Omental fat pad (tissue), 4 donors: Measurements from ENCODE around the gene CYB561D1. TPM values are rescaled to one million over a fixed set of nuclear protein-coding genes. Genes with fewer than 3 reads are reported as not detected.

Experiments used
- ATAC-seq: fragments of 150-250 bp; one replicate; pipeline ENCODE4 v1.9.1; 2016; ENCODE audit warnings: mild to moderate bottlenecking, moderate library complexity; ENCODE audit not compliant: low FRiP score
- DNase-seq: peaks from one replicate; pipeline ENCODE4 v3.0.0-alpha.2; 2019; ENCODE audit warnings: low spot score
- CTCF ChIP-seq, 3 donors: fragments of 450-650 bp; IDR thresholded peaks; one replicate each; pipeline ENCODE4 v1.5.1; 2016 to 2017; ENCODE audit warnings: antibody characterized with exemption in 3 of 3, mild to moderate bottlenecking in 3 of 3, moderate library complexity in 2 of 3
- total RNA-seq, 4 donors: library from RNA; depleted of rRNA; stranded (reverse); fragments of >200 nt; gene quantifications; one replicate each; pipeline ENCODE4 v1.1.0, GENCODE V29; 2016

The CYB561D1 gene
- total RNA-seq, 4 donors from 2014 or later, result 6.1 to 12.0 (median 8.4) TPM

GRCh38 chr1:109548321-109549267 lies 54.7 kb downstream of the CYB561D1 start, which contains the start of gene GNAI3:
Gene GNAI3 (plus strand): TSS chr1:109548615. CDS start chr1:109548721, 106 bp downstream.
- DNase-seq (peak; percentile 91), ATAC-seq (peak; percentile 98)
- TF ChIP-seq CTCF (IDR thresholded peaks at IDR 0.05), result no peak

Other genes starting within 250 kb of the CYB561D1 start
- 1 to 10 TPM; 1.6 to 2.6 (median 1.9) TPM for gene CELSR2, start 244.6 kb upstream of the CYB561D1 start, total RNA-seq
- gene PSRC1, start 210.9 kb upstream of the CYB561D1 start, total RNA-seq, result 1 to 10 TPM; 1.7 to 8.7 (median 2.1) TPM
- gene MYBPHL, start 187.1 kb upstream of the CYB561D1 start, total RNA-seq, result not detected
- gene SORT1, start 96.2 kb upstream of the CYB561D1 start, total RNA-seq, result 10 to 100 TPM; 55.8 to 79.2 (median 68.3) TPM
- gene PSMA5, start 67.6 kb upstream of the CYB561D1 start, total RNA-seq, result 10 to 100 TPM; 21.0 to 36.9 (median 29.7) TPM
- 1 to 10 TPM; 1.7 to 3.7 (median 2.2) TPM for gene SYPL2, start 27.5 kb upstream of the CYB561D1 start, total RNA-seq
- 1 to 10 TPM; 3.5 to 5.3 (median 4.7) TPM for gene ATXN7L2, start 10.2 kb upstream of the CYB561D1 start, total RNA-seq
- 10 to 100 TPM in 1 of 4 donors, 1 to 10 TPM in 3; 2.4 to 10.6 (median 5.9) TPM for gene AMIGO1, start 15.6 kb downstream of the CYB561D1 start, total RNA-seq
- gene GPR61, start 45.8 kb downstream of the CYB561D1 start, total RNA-seq, result not detected
- 1 to 10 TPM; 7.4 to 9.8 (median 8.3) TPM for gene GNAI3, start 54.5 kb downstream of the CYB561D1 start, total RNA-seq
- not detected for gene GNAT2, start 125.5 kb downstream of the CYB561D1 start, total RNA-seq
- 10 to 100 TPM; 33.8 to 88.1 (median 68.6) TPM for gene AMPD2, start 125.7 kb downstream of the CYB561D1 start, total RNA-seq
- gene GSTM4, start 162.0 kb downstream of the CYB561D1 start, total RNA-seq, result 10 to 100 TPM; 14.7 to 29.8 (median 20.8) TPM
- gene GSTM2, start 174.0 kb downstream of the CYB561D1 start, total RNA-seq, result 10 to 100 TPM; 35.3 to 74.7 (median 52.2) TPM
- 10 to 100 TPM in 1 of 4 donors, not detected in 3; 19.3 TPM for gene GSTM1, start 193.7 kb downstream of the CYB561D1 start, total RNA-seq
- 1 to 10 TPM; 4.2 to 6.6 (median 4.9) TPM for gene GSTM5, start 218.2 kb downstream of the CYB561D1 start, total RNA-seq
- 100 to 1,000 TPM in 1 of 4 donors, 10 to 100 TPM in 3; 34.4 to 223 (median 62.8) TPM for gene GSTM3, start 246.9 kb downstream of the CYB561D1 start, total RNA-seq